ENCODE results near the gene C4BPB.

GRCh38 chr1:207128336-207128921 lies 39.8 kb downstream of the C4BPB start:
- TF ChIP-seq CTCF (optimal IDR thresholded peaks at IDR 0.05 in 1 of 3, IDR thresholded peaks at IDR 0.05 in 1 of 3, conservative IDR thresholded peaks at IDR 0.05 in 1 of 3; ENCODE audit: extremely low read depth in 1 of 3, insufficient read depth in 2 of 3, low read length in 3 of 3) = no peak
- no peak for TF ChIP-seq EZH2 (IDR thresholded peaks at IDR 0.05; ENCODE audit: low read length)
